SK-N-SH (cell line): ENCODE measurements around the gene MAU2. TPM values are rescaled to one million over a fixed set of nuclear protein-coding genes. Genes with fewer than 3 reads are reported as not detected.

Experiments
- CTCF ChIA-PET: fragments of 300-600, 350-600 bp; formaldehyde crosslinking; extraction: SDS; loops from one replicate; lab custom pipeline; 2021; lab: Yijun Ruan, JAX
- POLR2A ChIA-PET: fragments of 350-600 bp; sonication (Branson Sonifier 250); formaldehyde crosslinking; extraction: SDS; loops from one replicate; lab custom pipeline; 2020; ENCODE audit warnings: antibody characterized with exemption, inconsistent platforms; lab: Yijun Ruan, JAX
- DNase-seq: peaks from one replicate; pipeline ENCODE4 v3.0.0; 2012
- H2AFZ ChIP-seq: fragments of 200-600 bp; sonication (generic); 2 replicates; pipeline ENCODE4 v1.8.1; 2016; ENCODE audit warnings: antibody characterized with exemption, mild to moderate bottlenecking, low read depth
- H3F3A ChIP-seq: fragments of 200-600 bp; sonication (generic); replicated peaks from 2 replicates; pipeline ENCODE3; 2016; ENCODE audit warnings: antibody characterized with exemption, mild to moderate bottlenecking; ENCODE audit not compliant: insufficient read depth
- H3K27ac ChIP-seq, 2 experiments: fragments of 200-500 bp in 1 of 2; fragments of 200-600 bp in 1 of 2; sonication (Bioruptor generic) in 1 of 2; sonication (generic), shearing (Covaris generic) in 1 of 2; 2 replicates each; pipeline versions ENCODE4 v1.5.1 to v1.6.1; 2014 to 2016; ENCODE audit warnings: low read depth in 2 of 2, inconsistent platforms in 1 of 2, low read length in 1 of 2, mild to moderate bottlenecking in 1 of 2, mixed read lengths in 1 of 2
- H3K27me3 ChIP-seq: fragments of 200-600 bp; sonication (generic), shearing (Covaris generic); 2 replicates; pipeline ENCODE4 v1.6.1; 2016; ENCODE audit warnings: mixed run types; ENCODE audit not compliant: insufficient read depth
- H3K36me3 ChIP-seq, 2 experiments: fragments of 200-500 bp in 1 of 2; fragments of 200-600 bp in 1 of 2; sonication (Bioruptor generic) in 1 of 2; sonication (generic) in 1 of 2; replicated peaks in 1 of 2; 2 replicates each; pipeline versions ENCODE3 to v1.5.1; 2014 to 2016; ENCODE audit warnings: low read length in 1 of 2, mild to moderate bottlenecking in 1 of 2; ENCODE audit not compliant: insufficient read depth in 2 of 2, control insufficient read depth in 1 of 2
- H3K4me1 ChIP-seq, 2 experiments: fragments of 200-500 bp in 1 of 2; fragments of 200-600 bp in 1 of 2; sonication (Bioruptor generic) in 1 of 2; sonication (generic), shearing (Covaris generic) in 1 of 2; 2 replicates each; pipeline versions ENCODE4 v1.5.1 to v1.6.1; 2014 to 2016; ENCODE audit warnings: low read depth in 1 of 2, low read length in 1 of 2, mixed run types in 1 of 2; ENCODE audit not compliant: insufficient read depth in 2 of 2, control insufficient read depth in 1 of 2
- H3K4me2 ChIP-seq: fragments of 200-600 bp; sonication (generic), shearing (Covaris generic); 2 replicates; pipeline ENCODE4 v1.6.1; 2017; ENCODE audit warnings: mixed run types
- H3K4me3 ChIP-seq, 2 experiments: fragments of 200-500 bp in 1 of 2; fragments of 200-600 bp in 1 of 2; sonication (Bioruptor generic) in 1 of 2; sonication (generic), shearing (Covaris generic) in 1 of 2; 2 replicates each; pipeline versions ENCODE4 v1.5.1 to v1.8.1; 2014 to 2016; ENCODE audit warnings: low read depth in 2 of 2, inconsistent platforms in 1 of 2, low read length in 1 of 2, mild to moderate bottlenecking in 1 of 2, mixed read lengths in 1 of 2, moderate library complexity in 1 of 2
- H3K79me2 ChIP-seq: fragments of 200-600 bp; sonication (generic); 2 replicates; pipeline ENCODE4 v1.8.1; 2017; ENCODE audit warnings: mild to moderate bottlenecking; ENCODE audit not compliant: insufficient read depth
- H3K9ac ChIP-seq: fragments of 200-600 bp; sonication (generic); 2 replicates; pipeline ENCODE4 v1.6.1; 2017; ENCODE audit warnings: mixed run types
- H3K9me2 ChIP-seq: fragments of 200-600 bp; sonication (generic); 2 replicates; pipeline ENCODE4 v1.6.1; 2017; ENCODE audit warnings: mixed run types
- H3K9me3 ChIP-seq: fragments of 200-600 bp; sonication (generic); 2 replicates; pipeline ENCODE4 v1.6.1; 2017; ENCODE audit warnings: mixed run types, mild to moderate bottlenecking, moderate library complexity
- H4K20me1 ChIP-seq: fragments of 200-600 bp; sonication (generic); 2 replicates; pipeline ENCODE4 v1.6.1; 2017; ENCODE audit warnings: mild to moderate bottlenecking, mixed run types; ENCODE audit not compliant: insufficient read depth
- CHD2 ChIP-seq: fragments of 150-350 bp; IDR thresholded peaks from 2 replicates; pipeline ENCODE4 v1.6.1; 2018; ENCODE audit warnings: low read length; ENCODE audit not compliant: partially characterized antibody
- CTCF ChIP-seq: fragments of 200-600 bp; sonication (generic); IDR thresholded peaks from 2 replicates; pipeline ENCODE4 v1.6.1; 2017; ENCODE audit warnings: antibody characterized with exemption, mild to moderate bottlenecking, moderate library complexity
- EP300 ChIP-seq, 2 experiments: IDR thresholded peaks; 2 replicates each; pipeline versions ENCODE4 v1.4.0 to v1.6.1; 2012; ENCODE audit warnings: borderline replicate concordance in 1 of 2, low read depth in 1 of 2, low read length in 1 of 2
- FOXM1 ChIP-seq: IDR thresholded peaks from 2 replicates; pipeline ENCODE4 v1.4.0; 2012; ENCODE audit warnings: low read depth, mild to moderate bottlenecking
- GABPA ChIP-seq: IDR thresholded peaks from 2 replicates; pipeline ENCODE4 v1.4.0; 2012; ENCODE audit warnings: low read depth, mild to moderate bottlenecking
- GATA2 ChIP-seq: sonication (generic); formaldehyde crosslinking; IDR thresholded peaks from 2 replicates; pipeline ENCODE4 v1.5.0; 2020; ENCODE audit warnings: mild to moderate bottlenecking, missing genetic modification reagents
- JUND ChIP-seq: IDR thresholded peaks from 2 replicates; pipeline ENCODE4 v1.4.0; 2012
- MAX ChIP-seq: IDR thresholded peaks from 2 replicates; pipeline ENCODE4 v1.4.0; 2012; ENCODE audit warnings: low read depth
- PBX3 ChIP-seq: IDR thresholded peaks from 2 replicates; pipeline ENCODE4; 2012
- POLR2AphosphoS5 ChIP-seq: IDR thresholded peaks from 2 replicates; pipeline ENCODE4 v1.6.1; 2012; ENCODE audit warnings: low read depth, low read length
- REST ChIP-seq: IDR thresholded peaks from 2 replicates; pipeline ENCODE4 v1.6.1; 2012; ENCODE audit warnings: mild to moderate bottlenecking, low read depth, low read length, moderate library complexity
- RFX5 ChIP-seq: IDR thresholded peaks from 2 replicates; pipeline ENCODE4 v1.6.1; 2012; ENCODE audit warnings: mild to moderate bottlenecking, improper control_type of control experiment, low read length
- TAF1 ChIP-seq: IDR thresholded peaks from 2 replicates; pipeline ENCODE4 v1.6.1; 2012; ENCODE audit warnings: low read depth, mild to moderate bottlenecking, low read length, moderate library complexity, borderline replicate concordance
- TEAD4 ChIP-seq: IDR thresholded peaks from 2 replicates; pipeline ENCODE4 v1.4.0; 2012; ENCODE audit warnings: mild to moderate bottlenecking, borderline replicate concordance; ENCODE audit not compliant: insufficient read depth
- USF2 ChIP-seq: fragments of 150-350 bp; IDR thresholded peaks from 2 replicates; pipeline ENCODE4 v1.6.1; 2017; ENCODE audit warnings: antibody characterized with exemption, low read length, low read depth, borderline replicate concordance
- YY1 ChIP-seq: IDR thresholded peaks from 2 replicates; pipeline ENCODE4 v1.4.0; 2012; ENCODE audit warnings: low read depth, mild to moderate bottlenecking
- WGBS: methylation state at CpG from one replicate; pipeline ENCODE4 v1.1.6; 2017; ENCODE audit warnings: low lambda C conversion rate; 5-methylcytosine and 5-hydroxymethylcytosine counted together
- polyA plus RNA-seq, 3 experiments: library from polyadenylated mRNA; depleted of rRNA; stranded (reverse); fragments of >200 nt; gene quantifications; 2 replicates each; pipeline ENCODE4 v1.2.3, GENCODE V29; 2012

The MAU2 gene
- polyA plus RNA-seq, 1 of the 3 experiments (the other 2 are of a cell fraction): 17.6 TPM

DNA sequence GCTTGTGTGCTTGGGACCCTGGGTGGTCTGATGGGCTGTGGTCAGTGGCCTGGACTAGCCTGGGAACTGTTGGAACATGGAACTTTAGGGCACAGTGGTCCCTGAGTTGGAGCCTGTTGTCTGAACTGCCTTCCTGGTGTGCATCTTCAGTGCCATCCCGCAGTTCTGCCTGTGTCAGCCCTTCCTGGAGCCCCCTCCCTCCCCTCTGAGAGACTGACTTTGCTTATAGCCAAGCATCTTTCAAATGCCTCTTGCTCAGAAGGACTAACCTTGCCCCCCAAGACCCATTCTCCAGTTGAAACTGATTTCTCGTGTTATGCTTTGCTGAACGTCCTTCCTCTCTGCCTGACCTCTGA is 14.3 kb downstream of the MAU2 start:
- no peaks in the 10 kb centered on the region for H3K9me2 ChIP-seq
- peaks cover 42% of the 10 kb centered on the region for H3K79me2 ChIP-seq
- H2AFZ ChIP-seq: no peak overlapping the region
- no peaks in the 10 kb centered on the region for H3K4me1 ChIP-seq
- H3K4me3 ChIP-seq: no peak overlapping the region
- H4K20me1 ChIP-seq: peaks cover 24% of the 10 kb centered on the region; the same call in 1 of the 2 replicates
- DNase-seq: no peak
- POLR2A ChIA-PET: interaction anchor here (1.3 kb wide), 1 partner anchor 10 kb away, joined by 3 read pairs; no protein-coding TSS in a partner anchor
- H3K9me3 ChIP-seq: no peaks in the 10 kb centered on the region
- no peak overlapping the region for H3K27ac ChIP-seq
- CTCF ChIA-PET: interaction anchor here (2.2 to 5.4 kb wide), 2 partner anchors 8 to 160 kb away, joined by 11 to 55 read pairs; no protein-coding TSS in a partner anchor
- H3K27me3 ChIP-seq: no peaks in the 10 kb centered on the region
- H3K9ac ChIP-seq: no peak overlapping the region
- 96% methylated on average over 2 of the region's 3 CpGs for WGBS
- H3F3A ChIP-seq: no peaks in the 10 kb centered on the region
- TF ChIP-seq CTCF: no peak
- no peak for TF ChIP-seq REST
- no peak for TF ChIP-seq JUND
- TF ChIP-seq RFX5: no peak
- no peak for TF ChIP-seq GATA2
- no peak for TF ChIP-seq TAF1
- TF ChIP-seq POLR2AphosphoS5: no peak
- no peak for TF ChIP-seq FOXM1
- TF ChIP-seq GABPA: no peak
- no peak overlapping the region for H3K4me2 ChIP-seq
- H3K36me3 ChIP-seq: peaks cover 23 to 34% of the 10 kb centered on the region in 2 experiments

- no peak overlapping the region for H3K4me2 ChIP-seq
- no peaks in the 10 kb centered on the region for H3K27me3 ChIP-seq
- 87% methylated on average over 14 of the region's 16 CpGs for whole genome bisulfite sequencing
- no peak overlapping the region for H3K27ac ChIP-seq
- H3K4me3 ChIP-seq: no peak overlapping the region
- peak; percentile 15 for DNase-seq
- no peaks in the 10 kb centered on the region for H3K4me1 ChIP-seq
- H3F3A ChIP-seq: no peaks in the 10 kb centered on the region
- H3K9me3 ChIP-seq: no peaks in the 10 kb centered on the region
- H3K9ac ChIP-seq: no peak overlapping the region
- peaks cover 36% of the 10 kb centered on the region for H3K79me2 ChIP-seq
- H3K36me3 ChIP-seq: peaks cover 21 to 34% of the 10 kb centered on the region in 2 experiments
- no peak overlapping the region for H2AFZ ChIP-seq
- H3K9me2 ChIP-seq: no peaks in the 10 kb centered on the region
- peaks cover 24% of the 10 kb centered on the region; the same call in 1 of the 2 replicates for H4K20me1 ChIP-seq
- POLR2A ChIA-PET: interaction anchor here (1.3 kb wide), 1 partner anchor 9 kb away, joined by 3 read pairs; no protein-coding TSS in a partner anchor
- CTCF ChIA-PET: interaction anchor here (1.2 to 2.2 kb wide), 3 partner anchors 9 to 161 kb away, joined by 3 to 11 read pairs (median 3); no protein-coding TSS in a partner anchor
- TF ChIP-seq GABPA (no peak), CTCF (no peak), TEAD4 (no peak), PBX3 (no peak), YY1 (no peak), USF2 (no peak), MAX (no peak), EP300 (IDR thresholded peaks at IDR 0.05; ENCODE audit: borderline replicate concordance in 1 of 2, low read depth in 1 of 2, low read length in 1 of 2) (no peak), CHD2 (no peak)
These were observed 15.0 kb downstream of the MAU2 start for GRCh38 chr19:19335408-19336158.
